Measurements from ENCODE around the gene EXOSC9.
"Not testable (repeated sequence)": the region's sequence is repeated elsewhere in the genome, so short reads cannot be mapped to it uniquely, and the experiment has no call there.

Gene EXOSC9

DNA sequence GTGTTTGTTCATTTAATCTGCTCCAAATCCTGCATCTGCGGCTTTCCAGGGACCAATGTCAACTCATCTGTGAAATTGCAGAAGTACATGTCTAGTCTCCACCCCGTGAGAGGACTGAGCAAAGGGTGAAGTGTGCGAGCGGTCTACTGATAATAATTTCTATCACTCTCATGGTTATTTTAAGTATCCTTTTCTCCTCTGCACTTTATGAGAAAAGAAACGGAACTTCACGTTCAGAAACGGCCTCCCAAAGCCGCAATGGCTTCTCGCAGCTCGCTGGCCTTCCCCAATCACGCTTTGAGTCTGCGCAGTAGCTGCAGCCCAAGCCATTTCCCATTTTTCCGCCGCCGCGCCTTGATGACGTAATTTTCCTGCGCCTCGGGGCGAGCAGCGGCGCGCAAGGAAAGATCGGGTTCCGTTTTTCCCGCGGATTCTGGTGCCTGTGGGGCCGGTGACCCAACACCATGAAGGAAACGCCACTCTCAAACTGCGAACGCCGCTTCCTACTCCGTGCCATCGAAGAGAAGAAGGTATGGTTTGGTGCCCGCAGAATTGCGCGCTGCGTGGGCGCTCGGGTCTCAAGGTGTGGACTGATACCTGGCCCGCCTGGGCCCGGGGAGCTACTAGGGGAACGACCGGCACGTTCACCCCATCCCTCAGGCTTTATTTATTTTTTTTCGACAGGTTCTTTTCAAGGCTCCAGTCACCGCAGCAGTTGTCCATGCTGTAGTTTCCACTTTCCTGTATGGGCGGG is at the start of gene EXOSC9:
EXOSC9 (plus strand) TSS at position 363 of the 754 bp plus-strand sequence; CDS start at position 465, 102 bp downstream.
- DNase-seq (ENCODE audit: low read depth) = peak; percentile 88

DNA sequence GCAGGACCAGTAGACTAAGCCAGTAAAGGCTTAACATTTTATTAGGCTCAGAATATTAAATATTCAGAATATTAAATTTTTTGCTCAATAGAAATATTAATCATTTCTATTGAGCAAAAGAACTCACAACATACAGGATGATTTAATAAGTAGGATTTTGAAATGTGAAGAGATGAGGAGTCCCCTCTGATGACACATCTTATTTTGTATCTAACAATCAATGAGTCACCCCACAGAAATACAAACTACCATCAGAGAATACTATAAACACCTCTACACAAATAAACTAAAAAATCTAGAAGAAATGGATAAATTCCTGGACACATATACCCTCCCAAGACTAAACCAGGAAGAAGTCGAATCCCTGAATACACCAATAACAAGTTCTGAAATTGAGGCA is 49.0 kb upstream of the EXOSC9 start:
- DNase-seq (ENCODE audit: low read depth) = not testable (repeated sequence)

DNA sequence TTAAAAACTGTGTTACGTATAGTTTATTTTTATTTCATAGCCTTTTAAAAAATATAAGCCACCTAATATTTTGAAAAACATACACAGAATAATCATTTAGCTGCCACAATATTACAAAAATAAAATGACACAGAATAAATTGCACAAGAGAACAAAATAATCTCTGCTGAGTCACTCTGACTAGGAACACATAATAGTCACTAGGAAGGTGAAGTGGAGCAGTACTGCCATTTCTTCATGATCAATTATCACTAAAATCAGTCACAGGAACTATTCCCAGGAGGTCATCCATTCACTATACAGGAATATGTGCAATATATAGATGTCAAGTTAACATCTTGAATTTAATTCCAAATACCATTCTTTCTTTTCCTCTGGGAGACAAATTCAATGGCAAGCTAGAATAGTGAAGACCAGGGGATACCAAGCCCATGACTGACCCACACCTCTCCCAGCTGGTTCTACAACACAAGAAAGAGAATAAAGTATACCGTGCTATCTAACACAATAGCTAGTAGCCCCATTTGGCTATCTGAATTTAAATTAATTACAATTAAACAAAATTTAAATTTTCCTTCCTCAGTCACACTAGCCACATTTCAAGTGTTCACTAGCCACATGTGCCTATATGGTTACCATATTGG is 42.1 kb upstream of the EXOSC9 start:
- no peak for DNase-seq (ENCODE audit: low read depth)

GRCh38 chr4:121760205-121760604 is 40.9 kb upstream of the EXOSC9 start:
- no peak for DNase-seq (ENCODE audit: low read depth)

DNA sequence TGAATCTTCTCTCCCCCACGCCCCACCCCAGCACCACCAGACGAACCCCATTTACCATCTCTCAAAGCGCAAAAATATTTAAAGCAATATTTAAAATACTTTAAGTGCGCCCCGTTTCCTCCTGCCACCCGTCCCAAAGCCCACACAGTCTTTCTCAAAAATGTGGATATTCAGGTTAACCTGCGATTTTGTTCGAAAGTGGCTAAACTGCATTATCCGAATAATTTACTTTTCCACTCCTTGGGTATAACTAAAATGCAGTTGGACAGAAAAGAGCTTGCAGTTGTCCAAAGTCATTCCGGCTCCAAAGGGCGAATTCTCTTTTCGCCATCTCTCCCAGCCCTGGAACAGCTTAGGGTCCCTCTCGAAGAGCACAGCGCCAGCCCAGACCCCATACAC is 36.8 kb upstream of the EXOSC9 start:
- DNase-seq (ENCODE audit: low read depth) = no peak

DNA sequence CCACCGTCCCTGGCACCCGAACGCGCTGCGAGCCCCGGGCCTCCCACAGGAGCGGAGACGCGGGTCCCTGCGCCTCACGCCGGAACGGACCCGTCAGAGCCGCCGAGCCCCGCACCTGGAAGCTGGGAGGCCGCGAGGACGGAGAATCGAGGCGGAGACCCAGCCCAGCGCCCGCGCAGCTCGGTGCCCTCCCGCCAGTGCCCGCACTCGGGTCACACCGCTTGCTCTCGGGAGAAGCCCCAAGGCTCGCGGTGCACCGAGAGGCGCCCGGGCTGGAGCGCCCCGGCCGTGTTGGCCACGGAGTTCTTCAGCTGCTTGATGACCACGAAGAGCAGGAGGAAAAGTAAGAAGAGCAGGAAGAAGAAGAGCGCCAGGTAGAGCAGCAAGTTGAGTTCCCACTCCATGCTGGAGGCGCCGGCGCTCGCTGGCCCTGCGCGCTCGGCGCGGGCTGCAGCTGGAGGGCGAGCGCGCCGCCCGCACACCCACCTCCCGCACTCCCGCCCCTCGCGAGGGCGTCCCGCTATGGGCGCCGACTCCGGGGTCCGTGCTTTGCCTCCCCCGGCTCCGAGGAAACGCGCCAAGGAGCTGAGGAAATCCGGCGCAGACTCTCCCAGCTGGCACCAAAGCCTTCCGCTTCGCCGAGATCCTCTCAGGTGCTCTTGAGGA is 36.3 kb upstream of the EXOSC9 start, which contains the start of gene SMIM43:
SMIM43 (minus strand) TSS at position 463 of the 666 bp plus-strand sequence; CDS start at position 404, 59 bp downstream.
- DNase-seq (ENCODE audit: low read depth) = no peak

GRCh38 chr4:121765368-121765705 is 35.8 kb upstream of the EXOSC9 start:
- DNase-seq (ENCODE audit: low read depth) = no peak

DNA sequence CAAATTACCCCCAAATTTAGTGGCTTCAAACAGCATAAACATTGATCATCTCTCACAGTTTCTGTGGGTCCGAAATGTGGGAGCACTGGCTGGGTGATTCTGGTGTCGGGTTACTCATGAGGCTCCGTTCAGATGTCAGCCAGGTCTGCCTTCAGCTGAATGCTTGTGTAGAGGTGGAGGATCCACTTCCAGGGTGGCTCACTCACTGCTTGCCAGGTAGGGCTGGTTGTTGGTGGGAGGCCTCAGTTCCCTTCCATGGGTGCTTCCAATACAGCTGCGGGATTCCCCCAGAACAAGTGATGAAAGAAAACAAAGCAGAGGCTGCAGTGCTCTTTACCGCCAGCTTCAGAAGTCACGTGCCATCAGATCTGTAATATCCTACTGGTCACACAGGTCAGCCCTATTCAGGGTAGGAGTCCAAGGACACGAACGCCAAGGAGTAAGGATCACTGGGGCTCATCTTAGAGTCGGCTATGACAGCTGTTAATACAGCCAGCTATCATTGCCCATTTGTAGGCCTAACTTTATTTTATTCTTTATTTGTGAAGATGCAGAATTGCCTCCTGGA is 35.1 kb upstream of the EXOSC9 start:
- no peak for DNase-seq (ENCODE audit: low read depth)

DNA sequence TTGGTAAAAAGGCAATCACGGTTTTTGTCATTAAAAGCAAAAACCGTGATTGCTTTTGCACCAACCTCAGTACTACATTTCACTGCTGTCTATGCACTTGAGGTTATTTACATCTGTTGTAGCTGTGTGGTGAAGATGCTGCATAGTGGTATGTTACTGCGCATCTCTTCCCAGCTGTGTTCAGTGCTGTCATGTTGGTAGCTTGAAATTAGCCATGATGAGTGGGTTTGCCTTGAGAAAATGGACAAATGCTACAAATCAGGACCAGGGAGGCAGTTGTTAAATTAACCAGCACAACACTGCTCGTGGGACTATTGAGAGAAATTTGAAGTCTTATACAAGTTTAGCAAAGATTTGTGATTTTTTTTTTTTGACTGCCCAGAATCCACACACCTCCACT is 34.0 kb upstream of the EXOSC9 start:
- DNase-seq (ENCODE audit: low read depth) = no peak

GRCh38 chr4:121769341-121769740 is 31.8 kb upstream of the EXOSC9 start:
- no peak for DNase-seq (ENCODE audit: low read depth)

GRCh38 chr4:121771869-121772268 is 29.3 kb upstream of the EXOSC9 start:
- DNase-seq (ENCODE audit: low read depth) = no peak

DNA sequence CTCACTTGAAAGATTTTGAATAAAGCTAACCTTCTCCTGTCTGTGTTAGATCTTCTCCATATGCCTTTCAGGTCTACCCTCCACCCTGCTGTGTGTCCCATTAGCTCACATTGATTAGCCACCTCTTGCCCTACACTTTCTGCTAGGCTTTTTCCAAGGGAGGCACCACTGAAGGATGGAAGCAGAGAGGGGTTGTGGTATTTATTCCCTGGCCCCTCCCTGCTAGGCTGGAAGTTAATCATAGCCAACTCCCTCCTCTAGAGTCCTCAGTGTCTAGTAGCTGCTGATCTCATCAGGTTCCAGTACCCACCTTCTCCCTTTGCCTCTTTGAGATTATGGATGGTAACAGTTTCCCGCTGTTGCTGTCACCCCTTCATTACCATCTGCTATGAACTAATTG is 27.2 kb upstream of the EXOSC9 start:
- DNase-seq (ENCODE audit: low read depth) = no peak

DNA sequence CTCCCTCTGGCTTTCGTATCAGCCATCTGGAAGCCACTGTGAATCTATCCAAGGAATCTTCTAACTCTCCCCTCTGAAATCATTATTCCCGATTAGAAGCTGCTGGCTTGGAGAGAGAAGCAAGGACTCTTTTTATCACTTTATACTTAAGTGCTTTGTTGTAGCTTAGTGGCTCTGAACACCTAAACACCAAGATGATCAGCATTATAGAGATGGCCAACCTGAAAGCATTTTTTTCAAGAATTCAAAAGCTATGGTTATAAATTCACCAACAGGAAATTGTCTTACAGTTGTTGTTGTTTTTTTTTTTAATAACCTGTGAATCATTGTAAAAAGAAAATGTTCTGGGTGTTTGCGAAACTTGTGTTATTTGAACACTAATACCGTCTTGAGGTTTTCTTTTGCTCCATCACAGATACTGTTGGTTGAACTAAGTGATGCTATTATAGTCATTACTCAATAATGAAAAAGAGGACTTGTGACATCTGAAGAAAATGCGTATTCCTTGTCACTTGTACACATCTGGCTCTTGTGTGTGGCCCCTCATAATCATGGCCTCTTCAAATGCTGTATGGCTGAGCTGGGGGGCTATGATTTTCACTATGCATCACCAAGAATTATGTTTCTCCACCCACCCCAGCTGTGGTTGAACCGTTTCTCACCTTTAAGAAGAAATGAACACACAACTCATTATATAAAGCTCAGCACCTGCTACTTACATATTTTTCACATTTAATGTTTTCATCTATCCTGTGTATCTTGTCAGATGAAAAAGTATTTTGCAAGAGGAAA is 24.3 kb upstream of the EXOSC9 start:
- DNase-seq (ENCODE audit: low read depth) = no peak

DNA sequence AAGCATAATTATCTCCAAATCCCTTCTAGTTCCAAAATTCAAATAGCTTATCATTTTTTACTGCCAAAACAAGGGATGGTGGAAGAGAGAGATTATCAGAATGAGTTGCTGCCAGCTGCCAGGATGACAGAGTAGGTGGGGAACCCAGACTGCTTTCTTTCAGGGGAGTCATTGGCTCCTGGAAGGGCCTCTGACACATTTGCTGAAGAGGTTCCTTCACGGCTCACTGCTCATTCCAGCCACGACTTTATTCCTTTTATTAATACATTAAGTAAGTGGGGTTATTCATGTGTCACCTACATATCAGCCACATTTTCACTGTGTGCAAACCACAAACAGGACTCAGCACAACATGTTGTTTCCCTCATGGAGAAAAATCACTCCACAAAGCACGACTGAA is 23.5 kb upstream of the EXOSC9 start:
- DNase-seq (ENCODE audit: low read depth) = no peak

DNA sequence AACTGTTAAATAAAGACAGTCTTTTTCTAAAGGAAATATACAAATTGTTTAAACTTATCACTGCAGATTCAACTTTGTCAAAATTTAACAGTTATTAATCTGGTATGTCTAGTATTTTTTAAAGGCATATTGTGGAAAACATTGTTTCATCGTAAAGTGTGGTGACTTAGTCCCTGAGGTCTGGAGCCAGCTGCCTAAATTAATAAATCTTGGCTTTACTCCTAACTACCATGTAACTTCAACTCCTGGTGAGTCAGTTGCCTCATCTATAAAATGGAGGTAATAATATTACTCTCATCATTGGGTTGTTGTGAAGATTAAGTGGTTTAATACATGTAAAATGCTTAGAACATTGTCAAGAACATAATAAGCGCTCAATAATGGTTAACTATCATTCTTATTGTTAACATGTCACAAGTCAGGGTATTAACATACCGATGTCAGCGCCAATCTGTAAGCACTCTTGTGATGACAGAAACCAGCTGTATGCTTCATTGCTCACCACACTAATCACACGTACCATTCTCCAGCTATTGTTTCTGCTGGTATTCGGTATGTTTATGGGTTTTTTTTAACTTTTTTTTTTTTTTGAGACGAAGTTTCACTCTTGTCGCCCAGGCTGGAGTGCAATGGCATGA is 22.0 kb upstream of the EXOSC9 start:
- DNase-seq (ENCODE audit: low read depth) = no peak

DNA sequence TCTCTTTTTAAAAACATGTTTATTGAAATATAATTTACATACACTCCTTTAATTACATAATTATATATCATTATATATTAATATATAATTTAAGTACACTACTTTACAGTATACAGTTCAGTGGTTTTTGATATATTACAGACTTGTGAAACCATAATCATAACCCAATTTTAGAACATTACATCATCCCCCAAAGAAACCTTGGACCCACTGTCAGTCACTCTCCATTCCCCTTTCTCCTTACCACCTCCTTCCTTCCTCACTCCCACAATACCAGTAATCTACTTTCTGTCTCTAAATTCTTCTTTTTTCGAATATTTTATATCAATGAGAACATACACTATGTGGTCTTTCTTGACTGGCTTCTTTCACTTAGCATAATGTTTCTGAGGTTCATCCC is 17.9 kb upstream of the EXOSC9 start:
- DNase-seq (ENCODE audit: low read depth) = no peak

DNA sequence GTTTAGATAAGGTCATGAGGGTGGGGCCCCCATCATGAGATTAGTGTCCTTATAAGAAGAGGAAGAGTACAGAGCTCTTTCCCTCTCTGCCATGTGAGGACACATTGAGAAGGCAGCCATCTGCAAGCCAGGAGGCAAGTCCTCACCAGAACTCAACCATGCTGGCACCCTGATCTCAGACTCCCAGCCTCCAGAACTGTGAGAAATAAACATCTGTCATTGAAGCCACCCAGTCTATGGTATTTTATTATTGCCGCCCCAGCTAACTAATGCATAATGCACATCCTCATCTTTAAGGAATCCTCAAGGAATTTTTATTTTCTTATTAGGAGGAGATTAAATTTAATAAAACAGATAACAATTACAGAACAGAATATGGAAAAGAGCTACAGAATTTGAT is 16.7 kb upstream of the EXOSC9 start:
- DNase-seq (ENCODE audit: low read depth) = no peak

DNA sequence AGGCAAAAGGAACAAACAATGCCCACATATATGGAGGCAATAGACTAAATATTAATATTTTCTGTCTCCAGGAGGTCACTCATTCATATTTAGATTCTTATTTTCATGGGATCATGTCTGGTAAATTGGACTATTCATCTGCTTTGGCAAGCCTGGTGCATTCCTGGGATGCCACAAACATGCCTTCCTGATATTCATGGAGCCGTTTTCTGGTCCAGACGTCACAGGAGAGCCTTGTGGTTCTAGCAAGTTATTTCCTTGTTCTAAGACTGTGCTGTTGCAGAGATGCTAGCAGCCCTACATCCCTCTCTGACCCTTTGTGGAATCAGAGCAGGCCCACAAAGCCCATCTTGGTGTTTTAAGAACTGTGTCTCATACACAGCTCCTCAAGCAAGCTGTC is 16.1 kb upstream of the EXOSC9 start:
- DNase-seq (ENCODE audit: low read depth) = no peak

- DNase-seq (ENCODE audit: low read depth) = no peak
Observed at GRCh38 chr4:121785479-121785878, 15.6 kb upstream of the EXOSC9 start.

- DNase-seq (ENCODE audit: low read depth) = no peak
Observed at GRCh38 chr4:121786221-121786620, 14.9 kb upstream of the EXOSC9 start.

- DNase-seq (ENCODE audit: low read depth) = no peak
Observed at GRCh38 chr4:121788896-121789295, 12.2 kb upstream of the EXOSC9 start.

DNA sequence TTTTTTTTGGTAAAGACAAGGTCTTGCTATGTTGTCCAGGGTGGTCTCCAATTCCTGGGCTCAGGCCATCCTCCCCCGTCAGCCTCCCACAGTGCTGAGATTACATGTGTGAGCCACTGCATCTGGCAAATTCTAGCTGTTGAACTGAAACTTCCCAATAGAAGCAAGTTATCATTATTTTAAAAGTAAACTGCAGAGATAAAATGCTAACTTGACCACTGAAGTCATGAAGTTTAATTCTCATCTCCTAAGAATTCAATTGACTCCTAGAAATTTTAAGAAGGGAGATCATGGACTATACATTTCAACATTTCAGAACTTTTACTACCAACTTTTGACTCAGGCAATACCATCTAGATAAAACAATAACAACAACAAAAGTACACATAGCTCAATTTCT is 11.7 kb upstream of the EXOSC9 start:
- no peak for DNase-seq (ENCODE audit: low read depth)

Measured in stimulated activated CD8-positive, alpha-beta memory T cell treated with anti-CD3 and anti-CD28 coated beads, Interleukin-12 subunit alpha, Interleukin-12 subunit beta, amount 100 ng/mL, for 4 hours (primary cell).